Panc1 (cell line): ENCODE measurements around the gene GRIP1. TPM values are rescaled to one million over a fixed set of nuclear protein-coding genes. Genes with fewer than 3 reads are reported as not detected.

Source experiments
- ATAC-seq: fragments of 200-7000 bp; cut with Tn5 transposase; 2 replicates; pipeline ENCODE4 v1.9.1; 2020; ENCODE audit warnings: mild to moderate bottlenecking, moderate library complexity
- BruUV-seq: library from RNA; stranded (reverse); fragments of 400-500 nt; replicated peaks from 2 replicates; lab custom pipeline; 2021; lab: Mats Ljungman, UMichigan
- CTCF ChIA-PET: fragments of 300-600 bp; sonication (Branson Sonifier 250); formaldehyde crosslinking; loops from one replicate; lab custom pipeline; 2022; ENCODE audit warnings: antibody characterized with exemption; lab: Charles Lee
- POLR2A ChIA-PET: fragments of 300-600 bp; sonication (Branson Sonifier 250); formaldehyde crosslinking; loops from one replicate; lab custom pipeline; 2022; ENCODE audit warnings: antibody characterized with exemption; lab: Charles Lee
- DNase-seq: peaks from one replicate; pipeline ENCODE4 v3.0.0-alpha.2; 2010; ENCODE audit warnings: low read depth, low spot score
- H3K27ac ChIP-seq: 2 replicates; pipeline ENCODE4 v1.5.1; 2011; ENCODE audit warnings: mild to moderate bottlenecking, low read length, inconsistent platforms
- H3K27me3 ChIP-seq: fragments of 200-500 bp; sonication (Bioruptor generic); 2 replicates; pipeline ENCODE4 v1.6.0; 2014; ENCODE audit warnings: low read length, inconsistent platforms; ENCODE audit not compliant: control insufficient read depth, insufficient read depth
- H3K36me3 ChIP-seq: fragments of 200-500 bp; sonication (Bioruptor generic); 2 replicates; pipeline ENCODE4 v1.5.1; 2014; ENCODE audit warnings: inconsistent platforms, mild to moderate bottlenecking, low read length, moderate library complexity; ENCODE audit not compliant: control insufficient read depth, insufficient read depth
- H3K4me1 ChIP-seq: 2 replicates; pipeline ENCODE4 v1.5.1; 2011; ENCODE audit warnings: inconsistent platforms, mild to moderate bottlenecking, low read length, moderate library complexity; ENCODE audit not compliant: control insufficient read depth, insufficient read depth
- H3K4me3 ChIP-seq, 2 experiments: 2 replicates each; pipeline ENCODE4 v1.5.1; 2011 to 2012; ENCODE audit warnings: low read depth in 2 of 2, low read length in 2 of 2, mild to moderate bottlenecking in 2 of 2, inconsistent platforms in 1 of 2, moderate library complexity in 1 of 2
- H3K9me3 ChIP-seq: fragments of 200-500 bp; sonication (Bioruptor generic); 2 replicates; pipeline ENCODE4 v1.5.1; 2014; ENCODE audit warnings: low read depth, mild to moderate bottlenecking, inconsistent platforms, low read length, moderate library complexity; ENCODE audit not compliant: control insufficient read depth, insufficient read depth
- CTCF ChIP-seq: fragments of 450-650 bp; IDR thresholded peaks from 2 replicates; pipeline ENCODE4 v1.5.1; 2017; ENCODE audit warnings: mild to moderate bottlenecking
- POLR2AphosphoS5 ChIP-seq: IDR thresholded peaks from 2 replicates; pipeline ENCODE4 v1.6.1; 2012; ENCODE audit warnings: mild to moderate bottlenecking, low read depth, low read length, moderate library complexity
- REST ChIP-seq, 2 experiments: IDR thresholded peaks; 2 replicates each; pipeline ENCODE4 v1.6.1; 2011 to 2012; ENCODE audit warnings: low read depth in 2 of 2, control low read depth in 1 of 2, low read length in 1 of 2, mild to moderate bottlenecking in 1 of 2, moderate library complexity in 1 of 2; ENCODE audit not compliant: insufficient read depth in 1 of 2
- SIN3A ChIP-seq: IDR thresholded peaks from 2 replicates; pipeline ENCODE4 v1.6.1; 2012; ENCODE audit warnings: low read depth, mild to moderate bottlenecking, low read length, moderate library complexity, borderline replicate concordance; ENCODE audit not compliant: insufficient read depth
- TCF7L2 ChIP-seq: IDR thresholded peaks from 2 replicates; pipeline ENCODE4 v1.6.1; 2011; ENCODE audit warnings: mild to moderate bottlenecking, low read depth, low read length, inconsistent platforms
- in situ Hi-C: cut with HindIII; loops from 2 replicates; pipeline ENCODE4 v1.10.0; 2016; ENCODE audit warnings: low sequenced_read_pairs, low pct_unique_long_range_greater_than_20kb
- intact Hi-C: fragments of 100-400 bp; cut with micrococcal nuclease; formaldehyde crosslinking; loops from one replicate; pipeline ENCODE4 v1.10.0; 2022; ENCODE audit not compliant: unreplicated experiment
- total RNA-seq: library from RNA; stranded (reverse); gene quantifications from one replicate; pipeline ENCODE4 v1.2.1, GENCODE V29; 2021; ENCODE audit not compliant: unreplicated experiment

GRIP1 gene
- total RNA-seq, 1 experiment from 2014 or later: 9.2 TPM

- in situ Hi-C loops (no loop called here), intact Hi-C loops (no loop called here)
- no TSS peak for BruUV-seq
- H3K36me3 ChIP-seq: no peaks in the 10 kb centered on the region
- H3K27me3 ChIP-seq: no peaks in the 10 kb centered on the region
- CTCF ChIA-PET: no interaction called here
- no peak overlapping the region for H3K4me3 ChIP-seq
- H3K27ac ChIP-seq: no peak overlapping the region
- ATAC-seq: no peak
- POLR2A ChIA-PET: no interaction called here
- H3K4me1 ChIP-seq: no peaks in the 10 kb centered on the region
- no peak for DNase-seq
- no peak for TF ChIP-seq POLR2AphosphoS5
- TF ChIP-seq CTCF: no peak
- TF ChIP-seq SIN3A: no peak
- no peak for TF ChIP-seq REST (IDR thresholded peaks at IDR 0.05; ENCODE audit: insufficient read depth in 1 of 2, low read depth in 2 of 2, low read length in 1 of 2)
- TF ChIP-seq TCF7L2: no peak
- no peaks in the 10 kb centered on the region for H3K9me3 ChIP-seq
Measured at GRCh38 chr12:66550626-66551025, 128.2 kb downstream of the GRIP1 start.

- H3K4me3 ChIP-seq: no peak overlapping the region
- no peak for TF ChIP-seq SIN3A
- TF ChIP-seq CTCF: peak; percentile 12; the same call in 1 of the 2 replicates
- intact Hi-C loops: no loop called here
- H3K27ac ChIP-seq: no peak overlapping the region
- no peaks in the 10 kb centered on the region for H3K36me3 ChIP-seq
- no TSS peak for BruUV-seq
- CTCF ChIA-PET: no interaction called here
- in situ Hi-C loops: no loop called here
- no peaks in the 10 kb centered on the region for H3K9me3 ChIP-seq
- POLR2A ChIA-PET: no interaction called here
- no peaks in the 10 kb centered on the region for H3K4me1 ChIP-seq
- no peaks in the 10 kb centered on the region for H3K27me3 ChIP-seq
- ATAC-seq: no peak
- DNase-seq: no peak
Measured at GRCh38 chr12:66549050-66549389, 129.9 kb downstream of the GRIP1 start.
